ENCODE data around the gene MIPEP.
"Not testable (repeated sequence)": the region's sequence is repeated elsewhere in the genome, so short reads cannot be mapped to it uniquely, and the experiment has no call there.

MIPEP gene

GRCh38 chr13:23884361-23884760, 4.8 kb downstream of the MIPEP start:
- DNase-seq = not testable (repeated sequence)

GRCh38 chr13:23883255-23883654, 5.9 kb downstream of the MIPEP start:
- no peak for DNase-seq

DNA sequence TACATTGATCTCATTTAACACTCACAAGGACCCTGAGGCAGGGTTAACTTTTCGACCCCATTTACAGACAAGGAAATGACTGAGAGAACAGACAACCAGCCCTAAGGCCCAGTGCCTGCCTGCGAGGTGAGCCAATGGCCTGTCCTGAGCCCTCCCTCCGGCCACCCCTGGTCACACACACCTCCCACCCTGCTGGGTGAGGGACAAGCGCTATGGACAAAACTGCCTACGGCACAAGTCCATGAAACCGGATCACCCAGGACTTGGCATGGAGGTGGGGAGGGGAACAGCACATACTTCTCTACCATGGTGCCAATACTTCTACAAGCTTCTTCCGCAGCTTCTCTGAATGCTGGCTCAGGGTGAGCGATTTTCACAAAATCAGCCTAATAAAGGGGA, 7.8 kb downstream of the MIPEP start:
- DNase-seq = not testable (repeated sequence)

GRCh38 chr13:23880493-23881401, 8.5 kb downstream of the MIPEP start:
- not testable (repeated sequence) for DNase-seq

DNA sequence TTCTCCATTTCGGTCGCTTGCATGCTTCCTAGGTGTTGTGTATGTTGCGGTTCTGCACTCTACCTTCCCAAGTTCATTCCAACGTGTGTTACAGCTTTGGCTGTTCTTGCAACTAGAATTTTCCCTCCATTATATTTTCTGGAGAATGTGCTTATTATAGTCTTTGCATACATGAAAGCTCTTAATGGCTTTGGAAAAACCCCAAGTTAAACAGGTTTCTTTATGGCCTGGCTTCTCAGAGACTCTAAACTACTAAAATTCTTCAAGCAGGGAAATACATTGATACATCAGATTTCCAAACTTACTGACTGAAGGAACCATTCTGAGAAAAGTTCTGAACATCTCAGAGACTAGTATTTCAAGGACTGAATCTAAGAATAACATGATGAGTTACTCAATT, 11.9 kb downstream of the MIPEP start:
- no peak for DNase-seq

GRCh38 chr13:23876265-23876664, 12.9 kb downstream of the MIPEP start:
- DNase-seq = no peak

GRCh38 chr13:23871616-23872220, 17.5 kb downstream of the MIPEP start:
- no peak for DNase-seq

DNA sequence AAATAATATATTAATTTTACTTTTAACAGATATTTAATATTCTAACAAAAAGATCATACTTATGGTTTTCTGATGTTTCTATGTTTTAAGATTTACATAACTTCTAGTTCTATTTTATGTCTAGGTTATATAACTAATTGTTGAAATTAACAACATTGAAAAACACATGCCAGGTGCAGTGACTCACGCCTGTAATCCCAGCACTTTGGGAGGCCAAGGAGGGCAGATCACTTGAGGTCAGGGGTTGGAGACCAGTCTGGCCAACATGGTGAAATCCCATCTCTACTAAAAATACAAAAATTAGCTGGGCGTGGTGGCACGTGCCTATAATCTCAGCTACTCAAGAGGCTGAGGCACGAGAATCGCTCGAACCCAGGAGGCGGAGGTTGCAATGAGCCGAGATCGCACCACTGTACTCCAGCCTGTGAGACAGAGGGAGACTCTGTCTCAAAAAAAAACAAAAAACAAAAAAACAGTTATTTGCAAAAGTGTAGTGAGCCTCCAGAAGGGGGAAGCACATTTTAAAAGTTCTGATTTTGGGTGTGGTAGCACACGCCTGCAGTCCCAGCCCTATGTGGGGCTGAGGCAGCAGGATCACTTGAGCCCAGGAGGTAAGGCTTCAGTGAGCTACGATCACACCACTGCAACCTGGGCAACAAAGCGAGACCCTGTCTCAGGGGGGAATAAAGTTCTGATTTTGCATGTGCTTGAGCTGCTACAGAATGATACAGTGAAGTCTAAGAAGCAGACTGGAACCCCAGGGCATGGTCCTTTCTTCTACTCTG, 18.7 kb downstream of the MIPEP start:
- DNase-seq = no peak

DNA sequence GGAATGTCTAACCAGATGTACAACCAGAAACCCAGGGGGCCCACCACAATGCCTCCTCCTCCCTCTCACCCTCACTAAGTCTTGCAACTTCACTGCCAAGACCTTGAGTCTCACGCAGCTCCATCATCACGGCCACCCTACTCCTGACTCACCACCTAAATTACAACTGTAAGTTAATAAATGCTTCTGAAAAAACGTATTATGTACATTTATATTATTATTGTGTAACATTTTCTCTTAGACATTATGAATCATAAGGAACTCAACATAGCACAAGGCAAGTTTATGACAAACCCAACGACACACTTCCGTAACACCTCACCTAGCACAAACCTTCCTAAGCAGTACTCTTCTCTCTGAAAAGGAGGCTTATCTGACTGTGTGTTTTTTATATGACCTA, 20.7 kb downstream of the MIPEP start:
- DNase-seq = no peak

- no peak for DNase-seq
These were observed 22.1 kb downstream of the MIPEP start for GRCh38 chr13:23867027-23867491.

- DNase-seq = no peak
These were observed 22.7 kb downstream of the MIPEP start for GRCh38 chr13:23866420-23867026.

GRCh38 chr13:23865906-23866305, 23.3 kb downstream of the MIPEP start:
- DNase-seq = no peak

GRCh38 chr13:23865026-23865425, 24.2 kb downstream of the MIPEP start:
- DNase-seq = no peak

- DNase-seq = no peak
These were observed 27.9 kb downstream of the MIPEP start for GRCh38 chr13:23861310-23861709.

DNA sequence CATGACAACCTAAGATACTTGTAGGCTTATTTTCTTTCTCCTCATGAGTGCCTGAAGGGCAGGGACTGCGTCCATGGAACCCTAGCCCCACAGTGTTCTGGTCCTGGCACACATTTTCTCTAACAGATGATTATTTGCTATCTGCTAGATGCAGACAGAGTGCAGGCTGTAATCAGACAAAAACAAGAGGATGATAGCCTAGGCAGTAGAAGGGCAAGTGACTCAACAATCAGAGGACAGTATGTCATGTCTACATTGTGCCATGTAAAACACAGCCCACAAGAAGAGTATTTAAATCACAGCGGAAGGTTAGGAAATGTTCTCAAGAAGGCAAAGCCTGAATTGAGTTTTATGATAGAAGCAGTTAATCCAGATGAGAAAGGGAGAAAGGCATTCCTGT, 29.3 kb downstream of the MIPEP start:
- no peak for DNase-seq

GRCh38 chr13:23859455-23859854, 29.7 kb downstream of the MIPEP start:
- DNase-seq = no peak

DNA sequence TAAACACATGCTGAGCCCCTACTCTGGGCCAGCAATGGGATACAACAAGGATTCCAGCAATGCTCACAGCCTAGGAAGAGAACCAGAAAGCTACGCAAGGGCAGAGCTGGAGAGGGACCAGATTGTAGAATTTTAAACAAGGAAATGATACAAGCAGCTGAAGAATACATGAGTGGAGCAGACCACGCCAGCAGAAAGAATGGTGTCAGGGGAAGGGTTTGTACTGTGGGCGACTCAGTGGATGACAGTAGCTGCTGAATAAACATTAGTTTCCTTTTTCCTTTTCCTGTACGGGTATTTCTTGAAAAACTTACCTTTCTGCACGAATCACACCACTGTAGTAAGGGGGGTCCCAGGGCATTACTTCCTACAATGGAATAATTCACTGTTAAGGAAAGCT, 30.7 kb downstream of the MIPEP start:
- no peak for DNase-seq

GRCh38 chr13:23856008-23856750, 33.0 kb downstream of the MIPEP start:
- DNase-seq = no peak

GRCh38 chr13:23855360-23855759, 33.8 kb downstream of the MIPEP start:
- DNase-seq = no peak

DNA sequence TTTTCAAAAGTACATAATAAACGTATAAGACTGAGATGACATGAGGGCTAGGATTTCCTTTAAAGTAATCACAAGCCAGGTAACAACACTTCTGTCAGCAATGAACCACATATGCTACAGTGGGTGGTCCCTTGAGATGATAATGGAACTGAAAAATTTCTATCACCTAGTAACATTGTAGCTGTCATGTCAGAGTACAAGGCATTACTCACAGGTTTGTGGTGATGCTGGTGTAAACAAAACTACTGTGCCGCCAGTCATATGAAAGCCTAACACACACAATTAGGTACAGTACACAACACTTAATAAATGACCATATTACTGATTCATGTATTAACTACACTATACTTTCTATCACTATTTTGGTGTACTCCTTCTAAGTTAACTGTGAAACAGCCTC, 36.8 kb downstream of the MIPEP start:
- DNase-seq = no peak

- no peak for DNase-seq
These were observed 38.1 kb downstream of the MIPEP start for GRCh38 chr13:23851106-23851505.

- no peak for DNase-seq
These were observed 39.1 kb downstream of the MIPEP start for GRCh38 chr13:23850134-23850533.

All from activated CD4-positive, alpha-beta T cell treated with anti-CD3 and anti-CD28 coated beads for 4 hours (primary cell).